GM12878 (cell line): ENCODE results near the gene UBE2F. TPM values are rescaled to one million over a fixed set of nuclear protein-coding genes. Genes with fewer than 3 reads are reported as not detected.

Experiments used
- ATAC-seq: fragments of 200-7000 bp; cut with Tn5 transposase; 3 replicates; pipeline ENCODE4 v1.9.1; 2020; ENCODE audit warnings: mild to moderate bottlenecking, moderate library complexity
- BruUV-seq: library from RNA; stranded (reverse); fragments of 400-500 nt; replicated peaks from 2 replicates; lab custom pipeline; 2021; lab: Mats Ljungman, UMichigan
- CTCF ChIA-PET: fragments of 300-600 bp; sonication (Branson Sonifier 250); formaldehyde crosslinking; extraction: SDS; loops from one replicate; lab custom pipeline; 2021; ENCODE audit warnings: inconsistent platforms; lab: Yijun Ruan, JAX
- POLR2A ChIA-PET: fragments of 350-600 bp; formaldehyde crosslinking; extraction: SDS; loops from one replicate; lab custom pipeline; 2021; ENCODE audit warnings: inconsistent platforms; lab: Charles Lee
- RAD21 ChIA-PET: fragments of 300-600 bp; sonication (Branson Sonifier 250); formaldehyde crosslinking; loops from one replicate; lab custom pipeline; 2023; ENCODE audit warnings: antibody characterized with exemption; ENCODE audit not compliant: unreplicated experiment; lab: Charles Lee
- SMC1A ChIA-PET: fragments of 300-600 bp; sonication (Branson Sonifier 250); formaldehyde crosslinking; loops from one replicate; lab custom pipeline; 2023; ENCODE audit not compliant: unreplicated experiment, uncharacterized antibody; lab: Charles Lee
- DNase-seq: peaks from one replicate; pipeline ENCODE4 v3.0.0-alpha.2; 2011; ENCODE audit warnings: low read depth, low spot score
- FAIRE-seq: peaks from 3 replicates; lab custom pipeline; 2011; peaks lifted over from hg19 to GRCh38; lab: Jason Lieb, UNC
- H2AFZ ChIP-seq: 2 replicates; pipeline ENCODE4 v1.6.0; 2011; ENCODE audit warnings: low read depth, low read length, control low read depth; ENCODE audit not compliant: control insufficient read depth
- H3K27ac ChIP-seq: 2 replicates; pipeline ENCODE4 v1.5.1; 2011; ENCODE audit warnings: control low read depth; ENCODE audit not compliant: control insufficient read depth, insufficient read depth
- H3K27me3 ChIP-seq, 2 experiments: replicated peaks in 1 of 2; 2 replicates each; pipeline versions ENCODE4 v1.6.0 to v1.6.1; 2011; ENCODE audit warnings: low read length in 1 of 2; ENCODE audit not compliant: control insufficient read depth in 2 of 2, insufficient read depth in 2 of 2
- H3K36me3 ChIP-seq, 2 experiments: 2 replicates each; pipeline ENCODE4 v1.5.1; 2011; ENCODE audit warnings: low read length in 1 of 2; ENCODE audit not compliant: control insufficient read depth in 2 of 2, insufficient read depth in 2 of 2
- H3K4me1 ChIP-seq: 2 replicates; pipeline ENCODE4 v1.6.1; 2011; ENCODE audit warnings: mild to moderate bottlenecking, low read length, moderate library complexity, mixed read lengths; ENCODE audit not compliant: control insufficient read depth, insufficient read depth
- H3K4me2 ChIP-seq: 2 replicates; pipeline ENCODE4 v1.6.0; 2011; ENCODE audit warnings: control low read depth; ENCODE audit not compliant: control insufficient read depth, insufficient read depth
- H3K4me3 ChIP-seq: fragments of 200-600 bp; sonication (generic); 2 replicates; pipeline ENCODE4 v1.5.1; 2016
- H3K79me2 ChIP-seq: 2 replicates; pipeline ENCODE4 v1.6.0; 2011; ENCODE audit warnings: low read length; ENCODE audit not compliant: control insufficient read depth, insufficient read depth
- H3K9ac ChIP-seq: 2 replicates; pipeline ENCODE4 v1.8.0; 2011; ENCODE audit warnings: low read length, control low read depth, mixed read lengths; ENCODE audit not compliant: control insufficient read depth, insufficient read depth
- H3K9me3 ChIP-seq: replicated peaks from 3 replicates; pipeline ENCODE4 v1.5.1; 2011; ENCODE audit warnings: mild to moderate bottlenecking, low read length; ENCODE audit not compliant: control insufficient read depth, insufficient read depth
- H4K20me1 ChIP-seq: 2 replicates; pipeline ENCODE4 v1.6.0; 2011; ENCODE audit not compliant: control insufficient read depth, insufficient read depth
- EED ChIP-seq: sonication (generic); IDR thresholded peaks from 2 replicates; pipeline ENCODE4 v1.6.1; 2016; ENCODE audit warnings: antibody characterized with exemption, low read depth
- EGR1 ChIP-seq, 2 experiments: IDR thresholded peaks; 1 replicate in 1 of 2; 2 replicates in 1 of 2; pipeline ENCODE4 v1.6.1; 2011 to 2012; ENCODE audit warnings: low read depth in 2 of 2, low read length in 2 of 2, borderline replicate concordance in 1 of 2, mild to moderate bottlenecking in 1 of 2, moderate library complexity in 1 of 2
- ESRRA ChIP-seq: IDR thresholded peaks from 2 replicates; pipeline ENCODE4 v1.6.1; 2012; ENCODE audit warnings: mild to moderate bottlenecking, low read length, improper control_type of control experiment
- IRF3 ChIP-seq: fragments of 450-650 bp; IDR thresholded peaks from 2 replicates; pipeline ENCODE4 v1.6.1; 2014; ENCODE audit warnings: mild to moderate bottlenecking
- JUNB ChIP-seq: IDR thresholded peaks from 2 replicates; pipeline ENCODE4 v1.6.1; 2016; ENCODE audit warnings: antibody characterized with exemption, mild to moderate bottlenecking
- NR2C1 ChIP-seq: fragments of 450-650 bp; IDR thresholded peaks from 2 replicates; pipeline ENCODE4 v1.6.1; 2017; ENCODE audit warnings: antibody characterized with exemption, mild to moderate bottlenecking, moderate library complexity
- SIN3A ChIP-seq: IDR thresholded peaks from 2 replicates; pipeline ENCODE4 v1.6.1; 2012; ENCODE audit warnings: low read depth, low read length, improper control_type of control experiment
- SREBF1 ChIP-seq: IDR thresholded peaks from 2 replicates; pipeline ENCODE4 v1.6.1; 2012; ENCODE audit warnings: mild to moderate bottlenecking, low read length
- STAT1 ChIP-seq: fragments of 450-650 bp; conservative IDR thresholded peaks from 2 replicates; pipeline ENCODE4 v1.6.1; 2014; ENCODE audit warnings: antibody characterized with exemption, mild to moderate bottlenecking
- TCF12 ChIP-seq: IDR thresholded peaks from 2 replicates; pipeline ENCODE4 v1.6.1; 2011; ENCODE audit warnings: low read depth, mild to moderate bottlenecking, low read length
- YY1 ChIP-seq: IDR thresholded peaks from 2 replicates; pipeline ENCODE4 v1.6.1; 2011; ENCODE audit warnings: low read depth, mild to moderate bottlenecking, low read length
- ZNF592 ChIP-seq: fragments of 450-650 bp; IDR thresholded peaks from 2 replicates; pipeline ENCODE4 v1.6.1; 2017; ENCODE audit warnings: mild to moderate bottlenecking, moderate library complexity
- WGBS: methylation state at CpG from one replicate; pipeline ENCODE4 v1.1.6; 2016; ENCODE audit warnings: low lambda C conversion rate; ENCODE audit not compliant: insufficient replicate concordance, insufficient coverage; ENCODE audit errors: missing lambda C conversion rate; 5-methylcytosine and 5-hydroxymethylcytosine counted together
- in situ Hi-C: fragments of 300-500 bp; cut with MboI; formaldehyde crosslinking; loops from 9 replicates; pipeline ENCODE4 v1.14.3; 2018; ENCODE audit warnings: mixed read lengths
- intact Hi-C: fragments of 100-400 bp; cut with micrococcal nuclease; formaldehyde crosslinking; loops from one replicate; pipeline ENCODE4 v1.14.2; 2022; ENCODE audit not compliant: unreplicated experiment
- polyA plus RNA-seq, 11 experiments: library from polyadenylated mRNA; depleted of rRNA in 4 of 11; unstranded in 6 of 11; stranded (reverse) in 5 of 11; fragments of >200 nt; fragmentation: Nextera tagmentation in 4 of 11; fragmentation: Illumina TruSeq in 1 of 11; extraction: Ambion mirVana in 4 of 11; extraction: Trizol in 1 of 11; gene quantifications; 1 replicate in 1 of 11; 2 replicates in 10 of 11; pipeline versions ENCODE4 v1.2.1 to v1.2.3, GENCODE V29; 2011 to 2016; ENCODE audit warnings: inconsistent platforms in 2 of 11, missing spikeins in 2 of 11, low read depth in 1 of 11
- total RNA-seq, 4 experiments: library from RNA; depleted of rRNA in 3 of 4; stranded (reverse); fragments of >200 nt in 3 of 4; fragmentation: Illumina TruSeq in 1 of 4; extraction: Trizol in 1 of 4; gene quantifications; 2 replicates each; pipeline versions ENCODE4 v1.2.1 to v1.2.3, GENCODE V29; 2013 to 2021
- TF ChIP-seq, protein P1 (sequence below): fragments of 450-650 bp; IDR thresholded peaks from 2 replicates; pipeline ENCODE4 v1.6.1; 2016; ENCODE audit warnings: mild to moderate bottlenecking
- TF ChIP-seq, protein P2 (sequence below): fragments of 450-650 bp; formaldehyde crosslinking; IDR thresholded peaks from 2 replicates; pipeline ENCODE4 v1.4.0; 2020; ENCODE audit warnings: mild to moderate bottlenecking, moderate library complexity

Gene UBE2F
- total and polyA plus RNA-seq, 10 of the 15 experiments (the other 5 are each of a cell fraction or from before 2014, with no cell fraction given) = 12.3 to 64.4 (median 31.5) TPM

GRCh38 chr2:238053191-238053776 lies 86.5 kb downstream of the UBE2F start:
- ATAC-seq (no peak), DNase-seq (no peak), FAIRE-seq (no peak)
- ChIA-PET POLR2A (no interaction called here), SMC1A (interaction anchor here (0.7 to 1.2 kb wide), 2 partner anchors 11 to 13 kb away, joined by 4 read pairs; no protein-coding TSS in a partner anchor), RAD21 (no interaction called here)
- Histone ChIP-seq H4K20me1 (no peaks in the 10 kb centered on the region), H2AFZ (no peak overlapping the region), H3K4me2 (no peak overlapping the region)
- no TSS peak for BruUV-seq
- intact Hi-C loops = no loop called here
- TF ChIP-seq ZNF592 (no peak), YY1 (no peak), EED (no peak), NR2C1 (no peak), STAT1 (no peak), EGR1 (IDR thresholded peaks at IDR 0.05; ENCODE audit: borderline replicate concordance in 1 of 2, low read depth in 2 of 2, low read length in 2 of 2) (no peak), SREBF1 (no peak), TCF12 (no peak), JUNB (no peak), SIN3A (no peak), ESRRA (no peak), IRF3 (no peak)
- TF ChIP-seq, protein P1, sequence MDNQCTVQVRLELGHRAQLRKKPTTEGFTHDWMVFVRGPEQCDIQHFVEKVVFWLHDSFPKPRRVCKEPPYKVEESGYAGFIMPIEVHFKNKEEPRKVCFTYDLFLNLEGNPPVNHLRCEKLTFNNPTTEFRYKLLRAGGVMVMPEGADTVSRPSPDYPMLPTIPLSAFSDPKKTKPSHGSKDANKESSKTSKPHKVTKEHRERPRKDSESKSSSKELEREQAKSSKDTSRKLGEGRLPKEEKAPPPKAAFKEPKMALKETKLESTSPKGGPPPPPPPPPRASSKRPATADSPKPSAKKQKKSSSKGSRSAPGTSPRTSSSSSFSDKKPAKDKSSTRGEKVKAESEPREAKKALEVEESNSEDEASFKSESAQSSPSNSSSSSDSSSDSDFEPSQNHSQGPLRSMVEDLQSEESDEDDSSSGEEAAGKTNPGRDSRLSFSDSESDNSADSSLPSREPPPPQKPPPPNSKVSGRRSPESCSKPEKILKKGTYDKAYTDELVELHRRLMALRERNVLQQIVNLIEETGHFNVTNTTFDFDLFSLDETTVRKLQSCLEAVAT = no peak
- TF ChIP-seq, protein P2, sequence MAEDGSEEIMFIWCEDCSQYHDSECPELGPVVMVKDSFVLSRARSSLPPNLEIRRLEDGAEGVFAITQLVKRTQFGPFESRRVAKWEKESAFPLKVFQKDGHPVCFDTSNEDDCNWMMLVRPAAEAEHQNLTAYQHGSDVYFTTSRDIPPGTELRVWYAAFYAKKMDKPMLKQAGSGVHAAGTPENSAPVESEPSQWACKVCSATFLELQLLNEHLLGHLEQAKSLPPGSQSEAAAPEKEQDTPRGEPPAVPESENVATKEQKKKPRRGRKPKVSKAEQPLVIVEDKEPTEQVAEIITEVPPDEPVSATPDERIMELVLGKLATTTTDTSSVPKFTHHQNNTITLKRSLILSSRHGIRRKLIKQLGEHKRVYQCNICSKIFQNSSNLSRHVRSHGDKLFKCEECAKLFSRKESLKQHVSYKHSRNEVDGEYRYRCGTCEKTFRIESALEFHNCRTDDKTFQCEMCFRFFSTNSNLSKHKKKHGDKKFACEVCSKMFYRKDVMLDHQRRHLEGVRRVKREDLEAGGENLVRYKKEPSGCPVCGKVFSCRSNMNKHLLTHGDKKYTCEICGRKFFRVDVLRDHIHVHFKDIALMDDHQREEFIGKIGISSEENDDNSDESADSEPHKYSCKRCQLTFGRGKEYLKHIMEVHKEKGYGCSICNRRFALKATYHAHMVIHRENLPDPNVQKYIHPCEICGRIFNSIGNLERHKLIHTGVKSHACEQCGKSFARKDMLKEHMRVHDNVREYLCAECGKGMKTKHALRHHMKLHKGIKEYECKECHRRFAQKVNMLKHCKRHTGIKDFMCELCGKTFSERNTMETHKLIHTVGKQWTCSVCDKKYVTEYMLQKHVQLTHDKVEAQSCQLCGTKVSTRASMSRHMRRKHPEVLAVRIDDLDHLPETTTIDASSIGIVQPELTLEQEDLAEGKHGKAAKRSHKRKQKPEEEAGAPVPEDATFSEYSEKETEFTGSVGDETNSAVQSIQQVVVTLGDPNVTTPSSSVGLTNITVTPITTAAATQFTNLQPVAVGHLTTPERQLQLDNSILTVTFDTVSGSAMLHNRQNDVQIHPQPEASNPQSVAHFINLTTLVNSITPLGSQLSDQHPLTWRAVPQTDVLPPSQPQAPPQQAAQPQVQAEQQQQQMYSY = no peak
- TF ChIP-seq, all 136 proteins: peak for 0
- WGBS = 50% methylated on average over 2 of the region's 2 CpGs
- Histone ChIP-seq H3K4me1 (no peaks in the 10 kb centered on the region), H3K4me3 (no peak overlapping the region), H3K9ac (no peak overlapping the region), H3K27ac (no peak overlapping the region), H3K27me3 (no peaks in the 10 kb centered on the region), H3K36me3 (no peaks in the 10 kb centered on the region), H3K9me3 (no peaks in the 10 kb centered on the region), H3K79me2 (no peaks in the 10 kb centered on the region)
- CTCF ChIA-PET = interaction anchor here (0.7 kb wide), 1 partner anchor 84 kb away, joined by 3 read pairs; no protein-coding TSS in a partner anchor
- in situ Hi-C loops = no loop called here
